Measurements from ENCODE around the gene KLHDC1. TPM values are rescaled to one million over a fixed set of nuclear protein-coding genes. Genes with fewer than 3 reads are reported as not detected.

Gene KLHDC1
- total RNA-seq, 1 donor from 2014 or later = 7.4 TPM

DNA sequence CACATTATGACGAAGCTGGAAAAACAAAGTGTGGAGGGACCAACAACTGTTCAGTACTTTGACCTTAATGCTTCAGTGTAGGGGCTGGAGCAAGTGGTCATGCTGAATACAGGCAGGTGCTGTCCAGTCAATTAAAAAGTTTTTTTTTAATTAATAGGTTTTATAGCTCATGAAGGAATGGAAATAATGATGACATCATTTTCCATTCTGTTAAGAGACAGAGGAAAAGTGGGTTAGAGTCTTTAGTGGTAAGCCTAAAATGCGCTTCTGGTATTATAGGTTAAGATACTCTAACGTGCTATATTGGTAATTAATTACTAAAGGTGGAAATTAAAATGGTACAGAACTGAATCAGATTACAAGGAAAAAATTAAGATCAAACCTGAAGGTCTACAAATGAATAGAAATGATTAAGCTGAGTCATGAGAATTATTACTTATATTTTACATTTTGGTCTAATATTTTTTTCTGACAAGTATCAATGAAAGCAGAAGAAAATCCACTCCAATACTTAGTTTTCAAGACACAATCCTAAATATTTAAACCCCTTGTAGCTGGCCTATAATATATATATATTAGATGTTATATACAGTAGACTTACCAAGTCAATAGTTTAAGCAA, 90.6 kb downstream of the KLHDC1 start:
- H3K9me3 ChIP-seq = no peaks in the 10 kb centered on the region
- intact Hi-C loops (cut with DNase I) = loop anchor here (10.0 kb wide), 1 partner anchor 51 kb away; no protein-coding TSS in a partner anchor
- H3K4me1 ChIP-seq = no peaks in the 10 kb centered on the region
- peaks cover 100% of the 10 kb centered on the region for H3K36me3 ChIP-seq
- DNase-seq = no peak
- ATAC-seq = no peak
- no peak overlapping the region for H3K4me3 ChIP-seq
- TF ChIP-seq, protein P1, sequence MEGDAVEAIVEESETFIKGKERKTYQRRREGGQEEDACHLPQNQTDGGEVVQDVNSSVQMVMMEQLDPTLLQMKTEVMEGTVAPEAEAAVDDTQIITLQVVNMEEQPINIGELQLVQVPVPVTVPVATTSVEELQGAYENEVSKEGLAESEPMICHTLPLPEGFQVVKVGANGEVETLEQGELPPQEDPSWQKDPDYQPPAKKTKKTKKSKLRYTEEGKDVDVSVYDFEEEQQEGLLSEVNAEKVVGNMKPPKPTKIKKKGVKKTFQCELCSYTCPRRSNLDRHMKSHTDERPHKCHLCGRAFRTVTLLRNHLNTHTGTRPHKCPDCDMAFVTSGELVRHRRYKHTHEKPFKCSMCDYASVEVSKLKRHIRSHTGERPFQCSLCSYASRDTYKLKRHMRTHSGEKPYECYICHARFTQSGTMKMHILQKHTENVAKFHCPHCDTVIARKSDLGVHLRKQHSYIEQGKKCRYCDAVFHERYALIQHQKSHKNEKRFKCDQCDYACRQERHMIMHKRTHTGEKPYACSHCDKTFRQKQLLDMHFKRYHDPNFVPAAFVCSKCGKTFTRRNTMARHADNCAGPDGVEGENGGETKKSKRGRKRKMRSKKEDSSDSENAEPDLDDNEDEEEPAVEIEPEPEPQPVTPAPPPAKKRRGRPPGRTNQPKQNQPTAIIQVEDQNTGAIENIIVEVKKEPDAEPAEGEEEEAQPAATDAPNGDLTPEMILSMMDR (IDR thresholded peaks at IDR 0.05) = no peak
- no peaks in the 10 kb centered on the region for H3K27me3 ChIP-seq (ENCODE audit: low read depth)
- no peak overlapping the region for H3K27ac ChIP-seq

DNA sequence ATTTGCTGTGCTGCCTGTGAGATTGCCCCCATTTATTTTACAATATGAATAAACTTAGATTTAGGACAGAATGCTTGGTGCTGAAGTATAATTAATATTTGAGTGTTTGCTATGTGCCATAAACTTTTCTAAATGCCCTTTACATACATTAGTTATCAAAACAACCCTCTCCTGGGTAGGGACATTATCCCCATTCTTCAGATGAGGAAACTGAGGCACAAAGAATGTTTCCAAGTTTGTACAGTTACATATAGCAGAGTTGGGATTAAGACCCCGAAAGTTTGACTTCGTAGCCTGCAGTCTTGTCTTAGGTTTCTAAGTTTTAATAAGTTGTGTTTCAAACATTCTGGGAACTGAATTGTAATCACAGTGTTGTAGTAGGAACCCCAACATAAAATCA, 93.4 kb downstream of the KLHDC1 start:
- H3K27me3 ChIP-seq (ENCODE audit: low read depth) = no peaks in the 10 kb centered on the region
- no peak overlapping the region for H3K4me3 ChIP-seq
- TF ChIP-seq, protein P1 (IDR thresholded peaks at IDR 0.05) = no peak
- no peaks in the 10 kb centered on the region for H3K9me3 ChIP-seq
- H3K27ac ChIP-seq = no peak overlapping the region
- peaks cover 100% of the 10 kb centered on the region for H3K36me3 ChIP-seq
- ATAC-seq (no peak), DNase-seq (no peak)
- no peaks in the 10 kb centered on the region for H3K4me1 ChIP-seq
- intact Hi-C loops (cut with DNase I) = loop anchor here (10.0 kb wide), 1 partner anchor 48 kb away; no protein-coding TSS in a partner anchor

DNA sequence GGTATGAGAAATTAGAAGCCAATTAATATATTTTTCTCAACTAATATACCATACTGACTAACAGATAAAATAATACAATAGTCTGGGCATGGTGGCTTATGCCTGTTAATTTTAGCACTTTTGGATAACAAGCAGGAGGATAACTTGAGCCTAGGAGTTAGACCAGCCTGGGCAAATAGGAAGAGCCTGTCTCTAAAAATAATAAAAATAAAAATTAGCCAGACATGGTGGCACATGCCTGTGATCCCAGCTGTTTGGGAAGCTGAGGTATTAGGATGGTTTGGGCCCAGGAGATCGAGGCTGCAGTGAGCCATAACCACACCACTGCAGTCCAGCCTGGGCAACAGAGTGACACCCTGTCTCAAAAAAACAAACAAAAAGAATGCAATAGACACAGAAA, 99.7 kb downstream of the KLHDC1 start:
- intact Hi-C loops (cut with DNase I) = no loop called here
- H3K27me3 ChIP-seq (ENCODE audit: low read depth) = no peaks in the 10 kb centered on the region
- no peaks in the 10 kb centered on the region for H3K4me1 ChIP-seq
- no peak for DNase-seq
- H3K27ac ChIP-seq = no peak overlapping the region
- H3K9me3 ChIP-seq = no peaks in the 10 kb centered on the region
- no peak for ATAC-seq
- no peak overlapping the region for H3K4me3 ChIP-seq
- peaks cover 99% of the 10 kb centered on the region for H3K36me3 ChIP-seq
- TF ChIP-seq, protein P1 (IDR thresholded peaks at IDR 0.05) = no peak

DNA sequence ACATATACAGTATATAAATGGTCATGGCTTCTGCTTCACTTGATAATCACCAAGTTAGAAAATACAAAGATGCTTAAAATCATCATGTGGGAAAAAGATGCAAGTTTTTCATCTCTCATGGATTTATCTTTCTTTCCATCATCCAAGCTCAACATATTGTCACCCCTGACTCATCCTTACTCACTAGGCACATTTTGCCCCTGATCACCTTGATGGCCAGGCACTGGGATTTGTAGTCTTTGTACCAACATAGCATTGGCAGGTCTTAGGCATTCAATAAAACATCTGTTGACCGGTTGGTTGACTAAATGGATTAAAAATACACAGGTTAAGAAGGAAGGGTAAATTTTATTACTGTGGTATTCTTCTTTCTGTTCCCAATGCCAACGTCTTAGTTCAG, 103.1 kb downstream of the KLHDC1 start:
- Histone ChIP-seq H3K36me3 (peaks cover 99% of the 10 kb centered on the region), H3K4me1 (no peaks in the 10 kb centered on the region), H3K27me3 (ENCODE audit: low read depth) (no peaks in the 10 kb centered on the region), H3K27ac (no peak overlapping the region), H3K4me3 (no peak overlapping the region), H3K9me3 (no peaks in the 10 kb centered on the region)
- DNase-seq = no peak
- TF ChIP-seq, protein P1 (IDR thresholded peaks at IDR 0.05) = no peak
- intact Hi-C loops (cut with DNase I) = no loop called here
- no peak for ATAC-seq

Other genes with a start within 250 kb of the KLHDC1 start
- 1,209 TPM for gene RPS29, start 106.7 kb upstream of the KLHDC1 start, total RNA-seq
- 9.0 TPM for gene LRR1, start 94.2 kb upstream of the KLHDC1 start, total RNA-seq
- gene RPL36AL, start 72.5 kb upstream of the KLHDC1 start, total RNA-seq = 153 TPM
- gene MGAT2, start 72.3 kb upstream of the KLHDC1 start, total RNA-seq = 24.1 TPM
- 6.8 TPM for gene DNAAF2, start 57.9 kb upstream of the KLHDC1 start, total RNA-seq
- 1.2 TPM for gene POLE2, start 4.9 kb upstream of the KLHDC1 start, total RNA-seq
- gene KLHDC2, start 75.0 kb downstream of the KLHDC1 start, total RNA-seq = 42.4 TPM
- gene NEMF, start 159.7 kb downstream of the KLHDC1 start, total RNA-seq = 66.1 TPM
- 65.3 TPM for gene ARF6, start 200.0 kb downstream of the KLHDC1 start, total RNA-seq

Measured in lower lobe of right lung (tissue), 2 donors.